Smooth muscle cell (in vitro differentiated cells): ENCODE results near the gene CAPN2. TPM values are rescaled to one million over a fixed set of nuclear protein-coding genes. Genes with fewer than 3 reads are reported as not detected.

Source experiments
- DNase-seq: peaks from one replicate; lab custom pipeline; 2025; ENCODE audit not compliant: unreplicated experiment; lab: John Stamatoyannopoulos, UW
- H2AFZ ChIP-seq: fragments of 200-600 bp; sonication (generic); 2 replicates; pipeline ENCODE4 v1.6.0; 2016; ENCODE audit warnings: antibody characterized with exemption, low read depth, mild to moderate bottlenecking
- H3F3A ChIP-seq: fragments of 200-600 bp; sonication (generic); 2 replicates; pipeline ENCODE4 v1.6.0; 2017; ENCODE audit warnings: antibody characterized with exemption, low read depth
- H3K27ac ChIP-seq: fragments of 200-600 bp; sonication (generic); 2 replicates; pipeline ENCODE4 v1.5.1; 2016; ENCODE audit warnings: low read depth, mild to moderate bottlenecking
- H3K27me3 ChIP-seq: fragments of 200-600 bp; sonication (generic); 2 replicates; pipeline ENCODE4 v1.6.1; 2016; ENCODE audit warnings: low read depth, mild to moderate bottlenecking
- H3K36me3 ChIP-seq: fragments of 200-600 bp; sonication (generic); 2 replicates; pipeline ENCODE4 v1.5.1; 2016; ENCODE audit warnings: low read depth
- H3K4me1 ChIP-seq: fragments of 200-600 bp; sonication (generic); 2 replicates; pipeline ENCODE4 v1.5.1; 2016; ENCODE audit warnings: low read depth
- H3K4me2 ChIP-seq: fragments of 200-600 bp; sonication (generic); 2 replicates; pipeline ENCODE4 v1.6.0; 2016; ENCODE audit warnings: mild to moderate bottlenecking
- H3K4me3 ChIP-seq: fragments of 200-600 bp; sonication (generic); 2 replicates; pipeline ENCODE4 v1.5.1; 2016; ENCODE audit warnings: mild to moderate bottlenecking
- H3K79me2 ChIP-seq: fragments of 200-600 bp; sonication (generic); 2 replicates; pipeline ENCODE4 v1.6.0; 2016; ENCODE audit warnings: low read depth, mild to moderate bottlenecking
- H3K9ac ChIP-seq: fragments of 200-600 bp; sonication (generic); 2 replicates; pipeline ENCODE4 v1.6.0; 2016; ENCODE audit warnings: low read depth
- H3K9me3 ChIP-seq: fragments of 200-600 bp; sonication (generic); replicated peaks from 2 replicates; pipeline ENCODE4 v1.5.1; 2016; ENCODE audit warnings: low read depth
- H4K20me1 ChIP-seq: fragments of 200-600 bp; sonication (generic); 2 replicates; pipeline ENCODE4 v1.6.0; 2016; ENCODE audit warnings: low read depth
- WGBS: methylation state at CpG from one replicate; pipeline ENCODE4 v1.1.7; 2016; ENCODE audit warnings: low lambda C conversion rate; 5-methylcytosine and 5-hydroxymethylcytosine counted together
- polyA plus RNA-seq: library from polyadenylated mRNA; unstranded; fragments of >200 nt; fragmentation: Nextera tagmentation; extraction: Ambion mirVana; gene quantifications from 2 replicates; pipeline ENCODE4 v1.2.1, GENCODE V29; 2016
- total RNA-seq: library from RNA; depleted of rRNA; stranded (reverse); fragments of >200 nt; gene quantifications from 2 replicates; pipeline ENCODE4 v1.2.3, GENCODE V29; 2014
- TF ChIP-seq, protein P1 (sequence below): fragments of 200-600 bp; sonication (generic); IDR thresholded peaks from 2 replicates; pipeline ENCODE4 v1.5.1; 2017; ENCODE audit warnings: borderline replicate concordance, mild to moderate bottlenecking, antibody characterized with exemption; ENCODE audit not compliant: insufficient read depth, poor library complexity, severe bottlenecking

The CAPN2 gene
- total and polyA plus RNA-seq, 2 experiments from 2014 or later, result 182 to 229 TPM

DNA sequence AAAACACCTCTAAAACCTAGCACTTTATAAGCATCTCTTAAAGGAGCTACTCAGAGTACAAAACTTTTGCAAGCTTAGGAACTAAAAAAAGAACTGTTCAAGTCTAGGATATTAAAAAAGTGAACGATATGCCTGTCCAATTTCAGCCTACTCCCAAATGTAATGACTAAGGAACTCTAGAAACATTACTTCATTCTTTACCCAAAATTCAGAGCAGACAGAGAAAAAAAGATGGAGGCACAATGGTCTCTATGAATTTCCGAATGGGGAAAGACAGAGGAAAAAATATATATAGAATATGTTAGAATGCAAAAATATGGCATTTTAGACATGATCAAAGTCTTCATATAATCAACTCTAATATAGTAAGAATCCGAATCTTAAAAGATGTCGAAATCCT, 72.2 kb downstream of the CAPN2 start:
- H3K9ac ChIP-seq, result no peak overlapping the region
- H3K27ac ChIP-seq, result no peak overlapping the region
- H4K20me1 ChIP-seq, result no peaks in the 10 kb centered on the region
- DNase-seq, result no peak
- H3F3A ChIP-seq, result no peaks in the 10 kb centered on the region
- no peaks in the 10 kb centered on the region for H3K4me1 ChIP-seq
- H3K36me3 ChIP-seq, result peaks cover 10% of the 10 kb centered on the region
- no peak overlapping the region for H3K4me3 ChIP-seq
- TF ChIP-seq, protein P1, sequence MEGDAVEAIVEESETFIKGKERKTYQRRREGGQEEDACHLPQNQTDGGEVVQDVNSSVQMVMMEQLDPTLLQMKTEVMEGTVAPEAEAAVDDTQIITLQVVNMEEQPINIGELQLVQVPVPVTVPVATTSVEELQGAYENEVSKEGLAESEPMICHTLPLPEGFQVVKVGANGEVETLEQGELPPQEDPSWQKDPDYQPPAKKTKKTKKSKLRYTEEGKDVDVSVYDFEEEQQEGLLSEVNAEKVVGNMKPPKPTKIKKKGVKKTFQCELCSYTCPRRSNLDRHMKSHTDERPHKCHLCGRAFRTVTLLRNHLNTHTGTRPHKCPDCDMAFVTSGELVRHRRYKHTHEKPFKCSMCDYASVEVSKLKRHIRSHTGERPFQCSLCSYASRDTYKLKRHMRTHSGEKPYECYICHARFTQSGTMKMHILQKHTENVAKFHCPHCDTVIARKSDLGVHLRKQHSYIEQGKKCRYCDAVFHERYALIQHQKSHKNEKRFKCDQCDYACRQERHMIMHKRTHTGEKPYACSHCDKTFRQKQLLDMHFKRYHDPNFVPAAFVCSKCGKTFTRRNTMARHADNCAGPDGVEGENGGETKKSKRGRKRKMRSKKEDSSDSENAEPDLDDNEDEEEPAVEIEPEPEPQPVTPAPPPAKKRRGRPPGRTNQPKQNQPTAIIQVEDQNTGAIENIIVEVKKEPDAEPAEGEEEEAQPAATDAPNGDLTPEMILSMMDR, result no peak
- 93% methylated on average over 4 of the region's 4 CpGs for WGBS
- no peaks in the 10 kb centered on the region for H3K79me2 ChIP-seq
- no peak overlapping the region for H2AFZ ChIP-seq
- H3K4me2 ChIP-seq, result no peak overlapping the region
- H3K9me3 ChIP-seq, result no peaks in the 10 kb centered on the region
- H3K27me3 ChIP-seq, result no peaks in the 10 kb centered on the region

DNA sequence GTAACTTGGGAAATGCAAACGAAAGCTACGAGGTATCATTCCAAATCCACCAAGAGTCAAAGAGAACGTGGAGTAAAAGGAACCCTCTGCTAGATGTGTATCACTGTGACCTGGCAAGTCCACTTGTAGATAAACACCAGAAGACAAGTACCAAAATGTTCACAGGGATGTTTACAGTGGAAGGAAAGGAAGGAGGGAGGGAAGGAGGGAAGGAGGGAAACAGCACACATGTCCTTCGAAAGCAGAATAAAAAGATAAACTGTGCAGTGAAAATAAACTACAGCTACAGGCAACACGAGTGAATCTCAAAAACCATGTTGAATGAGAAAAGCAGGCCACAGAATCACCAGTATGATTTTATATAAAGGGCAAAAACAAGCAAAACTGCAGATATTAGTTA, 73.5 kb downstream of the CAPN2 start:
- Histone ChIP-seq H3K27ac (no peak overlapping the region), H3F3A (no peaks in the 10 kb centered on the region), H3K36me3 (peaks cover 10% of the 10 kb centered on the region), H3K4me1 (no peaks in the 10 kb centered on the region), H3K4me2 (no peak overlapping the region), H3K9ac (no peak overlapping the region), H3K27me3 (no peaks in the 10 kb centered on the region), H3K4me3 (no peak overlapping the region), H2AFZ (no peak overlapping the region), H3K9me3 (no peaks in the 10 kb centered on the region), H3K79me2 (no peaks in the 10 kb centered on the region), H4K20me1 (no peaks in the 10 kb centered on the region)
- WGBS, result 91% methylated on average over 5 of the region's 5 CpGs
- no peak for DNase-seq
- TF ChIP-seq, protein P1, result no peak

DNA sequence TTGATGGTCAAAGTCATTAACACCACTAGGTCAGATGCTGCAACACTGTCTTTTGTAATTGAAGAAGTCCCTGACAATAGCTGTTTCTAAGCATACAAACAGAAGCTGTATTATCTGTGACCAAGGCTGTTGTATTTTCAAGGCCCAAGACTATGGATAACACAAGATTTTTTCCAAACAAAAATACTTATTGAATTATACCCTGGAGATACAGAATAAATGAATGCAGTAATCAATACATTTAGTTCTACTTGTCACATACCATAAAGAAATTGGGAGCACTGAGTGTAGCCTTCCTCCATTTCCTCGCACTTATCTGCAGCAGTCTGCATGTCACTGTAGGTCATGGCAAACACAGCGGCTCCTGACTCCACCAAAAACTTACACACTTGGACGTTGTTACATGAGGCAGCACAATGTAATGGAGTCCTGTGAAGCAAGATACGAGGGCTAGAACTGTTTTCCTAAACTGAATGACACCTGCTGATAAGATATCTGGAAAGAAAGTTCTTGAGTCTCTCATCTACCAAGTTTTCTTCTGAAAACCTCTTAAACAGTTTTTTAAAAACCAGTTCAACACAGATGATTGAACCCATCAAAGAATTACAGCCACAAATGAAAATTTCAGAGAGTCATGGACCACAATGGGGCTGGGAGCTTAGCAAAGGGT, 76.5 kb downstream of the CAPN2 start:
- no peaks in the 10 kb centered on the region for H3K9me3 ChIP-seq
- no peaks in the 10 kb centered on the region for H3F3A ChIP-seq
- no peaks in the 10 kb centered on the region for H3K27me3 ChIP-seq
- no peak overlapping the region for H2AFZ ChIP-seq
- no peak overlapping the region for H3K4me3 ChIP-seq
- H4K20me1 ChIP-seq, result no peaks in the 10 kb centered on the region
- H3K36me3 ChIP-seq, result peaks cover 12% of the 10 kb centered on the region
- no peak overlapping the region for H3K4me2 ChIP-seq
- TF ChIP-seq, protein P1, result no peak
- H3K27ac ChIP-seq, result no peak overlapping the region
- H3K79me2 ChIP-seq, result no peaks in the 10 kb centered on the region
- no peak for DNase-seq
- WGBS, result 94% methylated on average over 4 of the region's 4 CpGs
- no peak overlapping the region for H3K9ac ChIP-seq
- no peaks in the 10 kb centered on the region for H3K4me1 ChIP-seq

DNA sequence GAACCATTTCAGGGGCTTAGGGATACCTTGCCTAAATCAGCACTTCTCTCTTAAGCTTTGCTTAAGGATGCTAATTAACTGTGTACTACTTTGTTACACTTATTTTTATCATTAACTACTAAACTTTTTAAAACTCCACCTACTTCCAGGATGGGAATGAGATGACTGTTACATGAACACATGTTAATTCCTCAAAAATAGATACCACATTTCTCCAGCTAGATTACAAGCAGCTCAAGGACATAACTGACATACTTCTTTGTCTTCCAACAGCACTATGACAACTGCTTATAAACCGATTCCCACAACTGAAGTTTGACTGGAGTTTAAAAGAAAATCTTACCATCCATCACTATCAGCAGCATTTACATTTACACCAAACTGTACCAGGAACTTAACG, 79.7 kb downstream of the CAPN2 start:
- H3K79me2 ChIP-seq, result no peaks in the 10 kb centered on the region
- WGBS, result 93% methylated on average over 2 of the region's 2 CpGs

More for the DNA sequence above, 79.7 kb downstream of the CAPN2 start:
- Histone ChIP-seq H3F3A (no peaks in the 10 kb centered on the region), H3K4me1 (no peaks in the 10 kb centered on the region), H2AFZ (no peak overlapping the region), H4K20me1 (no peaks in the 10 kb centered on the region), H3K27me3 (no peaks in the 10 kb centered on the region), H3K4me3 (no peak overlapping the region), H3K4me2 (no peak overlapping the region), H3K27ac (no peak overlapping the region), H3K9ac (no peak overlapping the region), H3K9me3 (no peaks in the 10 kb centered on the region), H3K36me3 (peaks cover 16% of the 10 kb centered on the region)
- DNase-seq, result no peak
- TF ChIP-seq, protein P1, result no peak
